Measurements from ENCODE around the gene TICAM1.
A peak's percentile ranks its signal among the peaks of the same experiment; 100 is the strongest.
"Not testable (repeated sequence)": the region's sequence is repeated elsewhere in the genome, so short reads cannot be mapped to it uniquely, and the experiment has no call there.

Gene TICAM1

DNA sequence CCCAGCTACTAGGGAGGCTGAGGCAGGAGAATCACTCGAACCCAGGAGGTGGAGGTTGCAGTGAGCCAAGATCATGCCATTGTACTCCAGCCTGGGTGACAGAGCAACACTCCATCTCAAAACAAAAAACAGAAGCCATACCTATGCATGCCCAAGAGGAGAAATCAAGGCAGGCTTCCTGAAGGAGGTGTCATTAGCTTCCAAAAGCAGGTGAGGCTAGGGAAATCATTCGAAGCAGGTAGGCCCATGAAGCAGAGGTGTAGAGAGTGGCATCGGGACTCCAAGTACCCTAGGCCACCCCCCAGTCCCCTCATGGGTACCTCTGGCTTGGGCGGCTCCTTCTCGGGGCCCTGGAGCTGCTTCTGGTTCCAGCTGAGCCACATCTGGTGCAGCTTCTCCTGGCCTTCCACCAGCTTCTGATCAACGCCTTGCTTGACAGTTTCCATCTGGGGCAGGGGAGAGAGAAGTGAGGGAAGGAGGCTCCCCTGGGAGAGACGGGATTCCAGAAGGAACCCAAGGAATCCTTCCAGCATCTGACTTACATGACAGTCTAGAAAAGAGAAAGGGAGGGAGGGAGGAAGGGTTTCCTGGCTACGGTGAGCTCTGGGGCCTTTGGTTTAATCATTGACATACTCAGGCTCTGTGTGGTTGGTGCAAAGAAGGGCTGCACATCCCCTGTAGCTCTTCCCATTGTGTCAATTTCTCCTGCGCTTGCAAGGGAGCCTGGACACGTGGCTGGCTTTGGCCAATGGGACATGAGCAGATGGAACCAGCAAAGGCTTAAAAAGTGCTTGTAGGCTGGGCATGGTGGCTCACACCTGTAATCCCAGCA, 13.1 kb upstream of the TICAM1 start:
- DNase-seq: no peak

GRCh38 chr19:4843647-4843965, 12.1 kb upstream of the TICAM1 start:
- DNase-seq: no peak

GRCh38 chr19:4839192-4839591, 7.7 kb upstream of the TICAM1 start:
- DNase-seq: no peak

DNA sequence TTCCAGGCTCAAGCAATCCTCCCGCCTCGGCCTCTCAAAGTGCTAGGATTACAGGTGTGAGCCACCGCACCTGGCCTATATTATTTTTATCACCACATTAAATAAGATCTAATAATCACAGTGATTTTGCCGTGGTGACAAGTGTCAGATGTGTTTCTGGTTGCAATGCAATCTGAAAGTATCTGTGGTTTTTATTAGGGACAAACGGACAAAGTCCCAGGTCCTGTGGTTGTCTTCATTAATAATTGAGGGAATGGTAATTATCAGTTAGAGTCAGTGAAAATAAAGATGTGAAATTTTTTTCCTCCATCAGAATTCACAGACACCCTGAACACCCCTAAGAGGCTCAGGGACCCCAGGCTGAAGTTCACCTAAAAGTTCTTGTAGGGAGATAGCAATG, 1.3 kb upstream of the TICAM1 start:
- DNase-seq: no peak

GRCh38 chr19:4831979-4832340, 448 bp upstream of the TICAM1 start:
- DNase-seq: not testable (repeated sequence)

DNA sequence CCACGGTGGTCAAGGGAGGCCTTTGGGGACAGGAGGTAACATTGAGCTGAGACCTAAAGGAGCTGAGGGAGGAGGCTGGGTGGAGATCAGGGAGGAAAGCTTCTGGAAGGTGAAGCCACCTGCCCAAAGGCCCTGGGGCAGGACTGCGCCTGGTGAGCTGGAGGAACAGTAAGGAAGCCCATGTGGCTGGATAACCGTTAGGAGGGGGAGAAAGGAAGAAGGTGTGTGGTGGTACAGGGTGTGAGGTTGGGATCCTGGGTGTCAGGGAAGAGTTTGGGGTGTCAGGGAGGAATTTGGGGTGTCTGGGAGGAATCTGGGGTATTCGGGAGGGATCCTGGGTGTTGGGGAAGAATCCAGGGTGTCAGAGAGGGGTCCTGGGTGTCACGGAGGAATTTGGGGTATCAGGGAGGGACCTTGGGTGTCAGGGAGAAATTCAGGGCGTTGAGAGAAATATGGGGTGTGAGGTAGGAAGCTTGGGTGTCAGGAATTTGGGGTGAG, 695 bp downstream of the TICAM1 start:
- DNase-seq: no peak

- no peak for DNase-seq
Observed at GRCh38 chr19:4830332-4830731, 1.2 kb downstream of the TICAM1 start.

- DNase-seq: peak in 1 of 2 donors; percentile 24
Observed at GRCh38 chr19:4829001-4829712, 2.4 kb downstream of the TICAM1 start.

GRCh38 chr19:4823577-4823976, 7.9 kb downstream of the TICAM1 start:
- no peak for DNase-seq

DNA sequence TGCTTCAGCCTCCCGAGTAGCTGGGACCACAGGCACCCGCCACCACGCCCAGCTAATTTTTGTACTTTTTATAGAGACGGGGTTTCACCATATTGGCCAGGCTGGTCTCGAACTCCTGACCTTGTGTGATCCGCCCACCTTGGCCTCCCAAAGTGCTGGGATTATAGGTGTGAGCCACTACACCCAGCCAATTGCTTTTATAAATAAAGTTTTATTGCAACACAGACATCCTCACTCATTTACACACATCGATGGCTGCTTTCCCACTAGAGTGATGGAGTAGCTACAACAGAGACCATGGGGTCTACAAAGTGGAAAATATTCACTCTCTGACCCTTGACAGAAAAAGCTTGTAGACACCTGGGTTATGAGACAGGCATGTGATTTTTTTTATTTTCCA, 9.2 kb downstream of the TICAM1 start:
- not testable (repeated sequence) for DNase-seq

DNA sequence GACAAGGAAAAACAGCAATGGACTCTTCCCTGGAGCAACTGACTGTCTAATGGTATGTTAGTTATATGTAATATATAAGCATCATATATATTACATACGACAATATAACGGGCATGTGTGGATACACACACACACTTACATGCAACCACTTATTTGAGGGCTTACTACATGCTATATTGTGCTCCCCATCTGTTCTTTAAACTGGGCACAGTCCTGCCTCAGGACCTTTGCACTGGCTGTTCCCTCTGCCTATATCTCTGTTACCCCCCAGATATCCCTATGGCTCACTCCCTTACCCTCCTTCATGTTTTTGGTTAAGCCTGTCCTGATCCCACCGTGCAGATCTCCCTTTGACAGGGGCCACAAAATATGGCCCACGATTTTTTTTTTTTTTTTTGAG, 10.2 kb downstream of the TICAM1 start:
- no peak for DNase-seq

GRCh38 chr19:4817467-4818277, 13.8 kb downstream of the TICAM1 start:
- no peak for DNase-seq

- DNase-seq: no peak
Observed at GRCh38 chr19:4816950-4817278, 14.6 kb downstream of the TICAM1 start.

- DNase-seq: no peak
Observed at GRCh38 chr19:4816202-4816949, 15.1 kb downstream of the TICAM1 start.

DNA sequence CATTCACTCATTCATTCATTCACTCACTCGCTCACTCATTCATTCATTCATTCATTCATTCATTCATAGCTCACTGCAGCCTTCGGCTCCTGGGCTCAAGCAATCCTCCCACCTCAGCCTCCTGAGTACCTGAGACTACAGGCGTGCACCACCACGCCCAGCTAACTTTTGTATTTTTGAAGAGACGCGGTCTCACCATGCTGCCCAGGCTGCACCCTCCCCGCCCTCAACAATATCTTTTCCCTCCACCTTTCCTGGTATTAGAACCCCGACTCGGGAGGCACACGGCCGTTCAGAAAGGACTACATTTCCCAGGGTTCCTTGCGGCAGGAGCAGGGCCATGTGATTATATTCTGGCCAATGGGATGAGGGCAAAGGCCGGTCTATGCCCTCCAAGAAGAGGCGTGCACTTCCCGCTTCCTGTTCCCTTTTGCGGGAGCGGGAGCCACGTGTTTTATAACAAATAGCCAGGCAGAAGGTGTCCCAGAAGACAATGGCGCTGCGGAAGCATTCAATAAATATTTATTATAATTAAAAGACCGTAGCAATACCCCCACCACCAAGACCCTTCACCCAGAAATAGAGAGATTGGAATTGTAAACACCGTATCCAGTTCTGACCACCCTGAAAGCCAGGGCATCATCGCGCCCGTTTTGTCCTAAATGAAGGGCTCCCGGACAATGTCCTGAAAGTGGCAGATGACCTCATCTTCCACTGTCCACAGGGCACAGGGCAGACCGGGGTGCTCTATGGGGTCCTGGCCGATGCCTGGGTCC, 15.9 kb downstream of the TICAM1 start:
- DNase-seq: peak; percentile 81 to 82

- no peak for DNase-seq
Observed at GRCh38 chr19:4814625-4815425, 16.7 kb downstream of the TICAM1 start.

GRCh38 chr19:4811328-4812131, 20.0 kb downstream of the TICAM1 start:
- peak; percentile 82 to 86 for DNase-seq

GRCh38 chr19:4807188-4807587, 24.3 kb downstream of the TICAM1 start:
- DNase-seq: peak in 1 of 2 donors; percentile 49

DNA sequence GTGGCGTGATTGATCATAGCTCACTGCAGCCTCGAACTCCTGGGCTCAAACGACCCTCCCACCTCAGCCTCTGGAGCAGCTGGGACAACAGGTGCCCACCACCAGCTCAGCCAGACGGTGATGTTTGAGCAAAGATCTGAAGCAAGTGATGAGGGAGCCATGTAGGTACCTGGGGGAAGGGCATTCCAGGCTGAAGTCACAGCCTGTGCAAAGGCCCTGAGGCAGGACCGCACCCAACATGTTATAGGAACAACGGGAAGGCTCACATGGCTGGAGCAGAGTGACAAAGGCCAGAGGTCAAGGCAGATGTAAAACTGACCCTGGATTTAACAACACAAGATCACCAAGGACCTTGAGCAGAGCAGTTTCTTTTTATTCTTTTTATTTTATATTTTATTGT, 25.1 kb downstream of the TICAM1 start:
- DNase-seq: no peak

DNA sequence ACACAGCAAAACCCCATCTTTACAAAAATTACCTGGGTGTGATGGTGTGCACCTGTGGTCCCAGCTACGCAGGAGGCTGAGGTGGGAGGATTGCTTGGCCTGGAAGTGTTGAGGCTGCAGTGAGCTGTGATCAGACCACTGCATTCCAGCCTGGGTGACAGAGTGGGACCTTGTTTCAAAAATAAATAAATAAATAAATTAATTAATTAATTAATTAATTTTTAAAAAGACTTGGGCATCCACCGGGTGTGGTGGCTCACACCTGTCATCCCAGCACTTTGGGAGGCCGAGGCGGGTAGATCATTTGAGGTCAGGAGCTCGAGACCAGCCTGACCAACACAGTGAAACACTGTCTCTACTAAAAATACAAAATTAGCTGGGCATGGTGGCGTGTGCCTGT, 26.4 kb downstream of the TICAM1 start:
- not testable (repeated sequence) for DNase-seq

Data from CD4-positive, alpha-beta T cell treated with Interleukin-1 beta for 1 hour (primary cell).